Measurements from ENCODE around the gene KLHL11.
A peak's percentile ranks its signal among the peaks of the same experiment; 100 is the strongest.
"Not testable (repeated sequence)": the region's sequence is repeated elsewhere in the genome, so short reads cannot be mapped to it uniquely, and the experiment has no call there.

KLHL11 gene

GRCh38 chr17:41882756-41883155, 17.5 kb upstream of the KLHL11 start:
- DNase-seq: no peak

GRCh38 chr17:41880130-41880529, 14.9 kb upstream of the KLHL11 start:
- DNase-seq: no peak

- not testable (repeated sequence) for DNase-seq
Measured at GRCh38 chr17:41874293-41874670, 9.1 kb upstream of the KLHL11 start.

- no peak for DNase-seq
Measured at GRCh38 chr17:41873559-41874292, 8.5 kb upstream of the KLHL11 start.

- no peak for DNase-seq
Measured at GRCh38 chr17:41871789-41872188, 6.6 kb upstream of the KLHL11 start.

- no peak for DNase-seq
Measured at GRCh38 chr17:41870627-41871026, 5.4 kb upstream of the KLHL11 start.

- no peak for DNase-seq
Measured at GRCh38 chr17:41870097-41870496, 4.9 kb upstream of the KLHL11 start.

GRCh38 chr17:41869426-41869825, 4.2 kb upstream of the KLHL11 start:
- no peak for DNase-seq

- no peak for DNase-seq
Measured at GRCh38 chr17:41868568-41868967, 3.3 kb upstream of the KLHL11 start.

- no peak for DNase-seq
Measured at GRCh38 chr17:41865596-41865893, 322 bp upstream of the KLHL11 start.

- peak; percentile 71 for DNase-seq
Measured at GRCh38 chr17:41864498-41864835, 756 bp downstream of the KLHL11 start.

- DNase-seq: peak; percentile 32
Measured at GRCh38 chr17:41863074-41863848, 2.0 kb downstream of the KLHL11 start.

GRCh38 chr17:41860254-41860931, 4.8 kb downstream of the KLHL11 start:
- DNase-seq: no peak

GRCh38 chr17:41851382-41851781, 13.8 kb downstream of the KLHL11 start:
- not testable (repeated sequence) for DNase-seq

GRCh38 chr17:41849251-41849990, 15.8 kb downstream of the KLHL11 start:
- no peak for DNase-seq

- DNase-seq: no peak
Measured at GRCh38 chr17:41848788-41849187, 16.4 kb downstream of the KLHL11 start.

GRCh38 chr17:41844971-41845370, 20.3 kb downstream of the KLHL11 start:
- no peak for DNase-seq

- not testable (repeated sequence) for DNase-seq
Measured at GRCh38 chr17:41840781-41841180, 24.4 kb downstream of the KLHL11 start.

GRCh38 chr17:41839448-41839847, 25.8 kb downstream of the KLHL11 start:
- DNase-seq: not testable (repeated sequence)

GRCh38 chr17:41837761-41838538, 27.3 kb downstream of the KLHL11 start, which contains the start of gene KLHL10:
KLHL10 (plus strand) TSS chr17:41837825; CDS start chr17:41837933, 108 bp downstream.
- DNase-seq: no peak

- DNase-seq: no peak
Measured at GRCh38 chr17:41836550-41837196, 28.6 kb downstream of the KLHL11 start.

Measured in stimulated activated naive CD4-positive, alpha-beta T cell treated with Interleukin-2 at 50 U/mL for 16 hours (primary cell).